K562 (cell line): ENCODE results near the gene TNFAIP3. TPM values are rescaled to one million over a fixed set of nuclear protein-coding genes. Genes with fewer than 3 reads are reported as not detected.

Experiments
- ATAC-seq: fragments of 200-7000 bp; cut with Tn5 transposase; 3 replicates; pipeline ENCODE4 v1.9.1; 2020; ENCODE audit warnings: moderate library complexity
- BruUV-seq: library from RNA; stranded (reverse); fragments of 400-500 nt; replicated peaks from 2 replicates; lab custom pipeline; 2021; lab: Mats Ljungman, UMichigan
- CTCF ChIA-PET: fragments of 300-600 bp; formaldehyde crosslinking; extraction: SDS; loops from one replicate; lab custom pipeline; 2021; ENCODE audit warnings: low intra/inter-chr PET ratio; lab: Yijun Ruan, JAX
- POLR2A ChIA-PET: fragments of 300-600, 350-650 bp; sonication (Branson Sonifier 250); formaldehyde crosslinking; extraction: SDS; loops from one replicate; lab custom pipeline; 2021; ENCODE audit warnings: antibody characterized with exemption, inconsistent platforms; lab: Yijun Ruan, JAX
- DNase-seq, 4 experiments: peaks; one replicate each; pipeline versions ENCODE4 v3.0.0 to v3.0.0-alpha.2; 2011 to 2018; ENCODE audit warnings: low spot score in 3 of 4, mixed read lengths in 3 of 4; ENCODE audit errors: extremely low read depth in 1 of 4
- FAIRE-seq: peaks from 2 replicates; lab custom pipeline; 2011; peaks lifted over from hg19 to GRCh38; lab: Jason Lieb, UNC
- H2AFZ ChIP-seq: 2 replicates; pipeline ENCODE4 v1.6.0; 2011; ENCODE audit warnings: low read depth, low read length, control low read depth, inconsistent platforms
- H3K27ac ChIP-seq: fragments of 200-600 bp; 3 replicates; pipeline ENCODE4 v1.8.0; 2011; ENCODE audit warnings: low read depth, mild to moderate bottlenecking, control low read depth, inconsistent platforms, low read length, moderate library complexity, mixed read lengths; ENCODE audit errors: extremely low read depth
- H3K27me3 ChIP-seq, 2 experiments: fragments of 300-600 bp in 1 of 2; 2 replicates in 1 of 2; 3 replicates in 1 of 2; pipeline versions ENCODE4 v1.6.0 to v1.8.0; 2011; ENCODE audit warnings: inconsistent platforms in 2 of 2, low read length in 2 of 2, mild to moderate bottlenecking in 1 of 2, mixed read lengths in 1 of 2, moderate library complexity in 1 of 2; ENCODE audit not compliant: control insufficient read depth in 2 of 2, insufficient read depth in 2 of 2
- H3K36me3 ChIP-seq: fragments of 300-600 bp; 3 replicates; pipeline ENCODE4 v1.8.0; 2011; ENCODE audit warnings: mild to moderate bottlenecking, low read length, inconsistent platforms; ENCODE audit not compliant: control insufficient read depth, insufficient read depth
- H3K4me1 ChIP-seq, 2 experiments: fragments of 200-600 bp in 1 of 2; replicated peaks in 1 of 2; 2 replicates in 1 of 2; 3 replicates in 1 of 2; pipeline versions ENCODE4 v1.5.1 to v1.8.0; 2011; ENCODE audit warnings: inconsistent platforms in 2 of 2, low read length in 2 of 2, mild to moderate bottlenecking in 1 of 2, mixed read lengths in 1 of 2, moderate library complexity in 1 of 2; ENCODE audit not compliant: control insufficient read depth in 2 of 2, insufficient read depth in 2 of 2
- H3K4me2 ChIP-seq: 2 replicates; pipeline ENCODE4 v1.6.1; 2011; ENCODE audit warnings: low read length, control low read depth, inconsistent platforms, mixed read lengths; ENCODE audit not compliant: insufficient read depth
- H3K4me3 ChIP-seq: fragments of 200-600 bp; sonication (generic), shearing (Covaris generic); 2 replicates; pipeline ENCODE4 v1.5.1; 2016; ENCODE audit warnings: control low read depth, inconsistent platforms
- H3K79me2 ChIP-seq: fragments of 200-600 bp; 3 replicates; pipeline ENCODE4 v1.8.0; 2011; ENCODE audit warnings: low read length, inconsistent platforms; ENCODE audit not compliant: control insufficient read depth, insufficient read depth
- H3K9ac ChIP-seq, 2 experiments: 2 replicates each; pipeline versions ENCODE4 v1.6.0 to v1.6.1; 2011; ENCODE audit warnings: low read depth in 2 of 2, low read length in 2 of 2, control low read depth in 1 of 2, inconsistent platforms in 1 of 2, mild to moderate bottlenecking in 1 of 2, mixed read lengths in 1 of 2; ENCODE audit not compliant: insufficient read depth in 1 of 2
- H3K9me1 ChIP-seq: one replicate; pipeline ENCODE4 v1.6.0; 2011; ENCODE audit warnings: inconsistent platforms, mild to moderate bottlenecking, low read length, moderate library complexity; ENCODE audit not compliant: control insufficient read depth, insufficient read depth
- H3K9me3 ChIP-seq: replicated peaks from 2 replicates; pipeline ENCODE4 v1.5.1; 2011; ENCODE audit warnings: low read depth, low read length, inconsistent platforms; ENCODE audit not compliant: control insufficient read depth, insufficient read depth
- H4K20me1 ChIP-seq: replicated peaks from 2 replicates; pipeline ENCODE4 v1.6.1; 2011; ENCODE audit warnings: low read length, inconsistent platforms, mixed read lengths; ENCODE audit not compliant: control insufficient read depth, insufficient read depth
- CBFA2T3 ChIP-seq: fragments of 450-650 bp; IDR thresholded peaks from 2 replicates; pipeline ENCODE4 v1.6.1; 2017
- CBX3 ChIP-seq, 2 experiments: IDR thresholded peaks; 1 replicate in 1 of 2; 2 replicates in 1 of 2; pipeline ENCODE4 v1.6.1; 2012; ENCODE audit warnings: inconsistent platforms in 2 of 2, low read length in 2 of 2, borderline replicate concordance in 1 of 2, control low read depth in 1 of 2
- CCAR2 ChIP-seq: fragments of 200-400 bp; formaldehyde crosslinking; IDR thresholded peaks from 2 replicates; pipeline ENCODE4 v1.6.1; 2017; ENCODE audit warnings: mild to moderate bottlenecking, low read depth, low read length
- CTBP1 ChIP-seq: fragments of 450-650 bp; IDR thresholded peaks from 2 replicates; pipeline ENCODE4 v1.6.1; 2016; ENCODE audit warnings: borderline replicate concordance
- GABPA ChIP-seq: fragments of 200-800 bp; sonication (Bioruptor generic); conservative IDR thresholded peaks from 2 replicates; pipeline ENCODE4 v1.6.1; 2016; ENCODE audit warnings: low read depth, missing genetic modification characterization, missing compliant biosample characterization
- HMBOX1 ChIP-seq: sonication (generic); IDR thresholded peaks from 2 replicates; pipeline ENCODE4 v1.6.1; 2016
- L3MBTL2 ChIP-seq: fragments of 450-650 bp; IDR thresholded peaks from 2 replicates; pipeline ENCODE4 v1.6.1; 2016; ENCODE audit warnings: mild to moderate bottlenecking, moderate library complexity
- NR4A1 ChIP-seq, 2 experiments: fragments of 250-450 bp in 1 of 2; fragments of 450-650 bp in 1 of 2; sonication (Bioruptor Pico) in 1 of 2; IDR thresholded peaks; 2 replicates each; pipeline versions ENCODE4 v1.4.0 to v1.6.1; 2016 to 2020; ENCODE audit warnings: mild to moderate bottlenecking in 2 of 2, missing compliant biosample characterization in 1 of 2, missing genetic modification characterization in 1 of 2, moderate library complexity in 1 of 2
- POLR2AphosphoS5 ChIP-seq: IDR thresholded peaks from 2 replicates; pipeline ENCODE4 v1.6.1; 2011; ENCODE audit warnings: mild to moderate bottlenecking, low read depth, low read length, moderate library complexity; ENCODE audit not compliant: control insufficient read depth, insufficient read depth
- SAFB2 ChIP-seq: fragments of 200-400 bp; formaldehyde crosslinking; IDR thresholded peaks from 2 replicates; pipeline ENCODE4 v1.6.1; 2018; ENCODE audit warnings: borderline replicate concordance, low read length, low read depth, moderate library complexity; ENCODE audit not compliant: severe bottlenecking
- SNIP1 ChIP-seq: fragments of 450-650 bp; IDR thresholded peaks from 2 replicates; pipeline ENCODE4 v1.7.1; 2017; ENCODE audit warnings: low read depth, mild to moderate bottlenecking
- THAP12 ChIP-seq: fragments of 250-450 bp; sonication (Bioruptor Pico); IDR thresholded peaks from 2 replicates; pipeline ENCODE4 v1.9.0; 2021; ENCODE audit warnings: mild to moderate bottlenecking, inconsistent platforms
- ZBTB7A ChIP-seq: IDR thresholded peaks from 2 replicates; pipeline ENCODE4 v1.6.1; 2011; ENCODE audit warnings: low read depth, mild to moderate bottlenecking, low read length, moderate library complexity, borderline replicate concordance; ENCODE audit not compliant: control insufficient read depth
- WGBS: fragments of 100-300 bp; shearing (Covaris generic); methylation state at CpG from one replicate; pipeline ENCODE4 v1.1.6; 2016; ENCODE audit warnings: low coverage, mixed read lengths; ENCODE audit not compliant: insufficient coverage; ENCODE audit errors: missing lambda C conversion rate; 5-methylcytosine and 5-hydroxymethylcytosine counted together
- in situ Hi-C: fragments of 300-500 bp; cut with MboI; formaldehyde crosslinking; loops from 4 replicates; pipeline ENCODE4 v1.15.0; 2018; ENCODE audit warnings: inconsistent platforms, mixed read lengths
- intact Hi-C: fragments of 100-400 bp; cut with micrococcal nuclease; formaldehyde crosslinking; loops from 2 replicates; pipeline ENCODE4 v1.14.2; 2022
- polyA plus RNA-seq, 8 experiments: library from polyadenylated mRNA; depleted of rRNA in 4 of 8; stranded (reverse) in 5 of 8; unstranded in 3 of 8; fragments of >200 nt; fragmentation: Nextera tagmentation in 2 of 8; fragmentation: Illumina TruSeq in 1 of 8; extraction: Ambion mirVana in 2 of 8; extraction: Trizol in 1 of 8; gene quantifications; 2 replicates each; pipeline versions ENCODE4 v1.2.1 to v1.2.3, GENCODE V29; 2011 to 2014; ENCODE audit warnings: inconsistent platforms in 1 of 8, missing spikeins in 1 of 8
- total RNA-seq, 7 experiments: library from RNA; depleted of rRNA in 6 of 7; stranded (reverse); fragments of >200 nt in 6 of 7; fragmentation: Illumina TruSeq in 2 of 7; extraction: Trizol in 2 of 7; gene quantifications; 2 replicates each; pipeline versions ENCODE4 v1.2.1 to v1.2.3, GENCODE V29; 2011 to 2021; ENCODE audit warnings: low replicate concordance in 1 of 7
- TF ChIP-seq, protein P1 (sequence below): IDR thresholded peaks from 2 replicates; pipeline ENCODE4 v1.6.1; 2012; ENCODE audit warnings: low read depth, low read length, improper control_type of control experiment, borderline replicate concordance

Gene TNFAIP3
- total and polyA plus RNA-seq, 9 of the 15 experiments (the other 6 are each of a cell fraction or from before 2014, with no cell fraction given): 0.79 to 17.0 (median 6.4) TPM

- WGBS: 5% methylated on average over 3 of the region's 3 CpGs
- Histone ChIP-seq H3K4me2 (peak overlapping the region; percentile 40; the same call in 1 of the 2 replicates), H2AFZ (peak overlapping the region; percentile 80), H3K36me3 (peaks cover 4% of the 10 kb centered on the region; the same call in 1 of the 3 replicates), H3K4me1 (peaks cover 11 to 62% of the 10 kb centered on the region in 2 experiments), H3K4me3 (no peak overlapping the region), H3K27ac (peak overlapping the region; percentile 96), H3K27me3 (no peaks in the 10 kb centered on the region), H3K9me1 (no peaks in the 10 kb centered on the region), H3K79me2 (peaks cover 5% of the 10 kb centered on the region; the same call in 1 of the 3 replicates), H3K9me3 (peaks cover 14% of the 10 kb centered on the region), H3K9ac (peak overlapping the region in 1 of 2 experiments; percentile 52; a peak in 2 of 4 replicates), H4K20me1 (no peaks in the 10 kb centered on the region)
- POLR2A ChIA-PET: interaction anchor here (0.6 to 1.7 kb wide), 2 partner anchors 9 to 112 kb away, joined by 3 to 4 read pairs; no protein-coding TSS in a partner anchor
- no TSS peak for BruUV-seq
- ATAC-seq: peak; percentile 4
- DNase-seq: peak in 1 of 4 experiments; percentile 69
- intact Hi-C loops: loop anchor here (2.0 to 5.0 kb wide), 2 partner anchors 33 to 50 kb away; no protein-coding TSS in a partner anchor
- CTCF ChIA-PET: no interaction called here
- in situ Hi-C loops: no loop called here
- peak; percentile 42 for FAIRE-seq
- TF ChIP-seq POLR2AphosphoS5 (no peak), L3MBTL2 (peak; percentile 43), ZBTB7A (no peak), HMBOX1 (peak; percentile 84), CCAR2 (no peak), GABPA (tag) (no peak), SAFB2 (no peak), SNIP1 (no peak), CBFA2T3 (peak; percentile 60), CBX3 (IDR thresholded peaks at IDR 0.05; ENCODE audit: borderline replicate concordance in 1 of 2, low read length in 2 of 2) (0 out of 3 replicates have a peak, but pooled peaks of 1 of the 2 experiments have one; percentile 27), CTBP1 (0 out of 2 replicates have a peak, but pooled peaks have one; percentile 16), NR4A1 (CRISPR knock-in tag; IDR thresholded peaks at IDR 0.05) (no peak), NR4A1 (tag; IDR thresholded peaks at IDR 0.05) (no peak), THAP12 (peak; percentile 37; the same call in 1 of the 2 replicates)
- TF ChIP-seq, protein P1, sequence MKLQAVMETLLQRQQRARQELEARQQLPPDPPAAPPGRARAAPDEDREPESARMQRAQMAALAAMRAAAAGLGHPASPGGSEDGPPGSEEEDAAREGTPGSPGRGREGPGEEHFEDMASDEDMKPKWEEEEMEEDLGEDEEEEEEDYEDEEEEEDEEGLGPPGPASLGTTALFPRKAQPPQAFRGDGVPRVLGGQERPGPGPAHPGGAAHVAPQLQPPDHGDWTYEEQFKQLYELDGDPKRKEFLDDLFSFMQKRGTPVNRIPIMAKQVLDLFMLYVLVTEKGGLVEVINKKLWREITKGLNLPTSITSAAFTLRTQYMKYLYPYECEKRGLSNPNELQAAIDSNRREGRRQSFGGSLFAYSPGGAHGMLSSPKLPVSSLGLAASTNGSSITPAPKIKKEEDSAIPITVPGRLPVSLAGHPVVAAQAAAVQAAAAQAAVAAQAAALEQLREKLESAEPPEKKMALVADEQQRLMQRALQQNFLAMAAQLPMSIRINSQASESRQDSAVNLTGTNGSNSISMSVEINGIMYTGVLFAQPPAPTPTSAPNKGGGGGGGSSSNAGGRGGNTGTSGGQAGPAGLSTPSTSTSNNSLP: peak; percentile 30; the same call in 1 of the 2 replicates
Observed at GRCh38 chr6:137860394-137861005, 6.6 kb upstream of the TNFAIP3 start.
